Prostate gland (tissue), 2 donors: ENCODE measurements around the gene PTPRT.

ENCODE experiments used
- POLR2AphosphoS5 ChIP-seq: sonication (generic); formaldehyde crosslinking; IDR thresholded peaks from one replicate; pipeline ENCODE4 v1.6.1; 2017; ENCODE audit warnings: antibody characterized with exemption
- TF ChIP-seq, protein P1 (sequence below), 4 experiments: fragments of 200-600 bp in 2 of 4; fragments of 450-650 bp in 2 of 4; sonication (generic) in 2 of 4; IDR thresholded peaks; 1 replicate in 3 of 4; 2 replicates in 1 of 4; pipeline ENCODE4 v1.5.1; 2016 to 2019; ENCODE audit warnings: antibody characterized with exemption in 4 of 4, mild to moderate bottlenecking in 2 of 4, moderate library complexity in 2 of 4

DNA sequence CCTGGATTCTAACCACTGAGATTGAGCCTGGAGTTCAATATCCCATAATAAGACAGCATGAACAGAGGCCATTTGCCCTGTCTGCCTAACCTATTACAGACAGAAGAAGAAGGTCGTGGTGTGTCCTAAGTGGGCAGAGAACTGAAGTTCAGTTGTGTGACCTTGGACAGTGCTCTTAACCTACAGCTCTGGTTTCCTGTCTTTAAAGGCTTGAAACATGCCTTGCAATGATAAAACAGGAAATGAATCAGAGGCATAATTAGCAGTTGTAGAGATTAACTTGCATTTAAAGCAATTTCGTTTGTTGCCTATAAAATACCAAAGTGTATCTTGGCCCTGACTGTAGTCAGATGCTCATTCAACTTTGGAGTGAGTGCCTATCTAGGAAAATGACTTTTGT is 1064.3 kb downstream of the PTPRT start:
- TF ChIP-seq, protein P1, sequence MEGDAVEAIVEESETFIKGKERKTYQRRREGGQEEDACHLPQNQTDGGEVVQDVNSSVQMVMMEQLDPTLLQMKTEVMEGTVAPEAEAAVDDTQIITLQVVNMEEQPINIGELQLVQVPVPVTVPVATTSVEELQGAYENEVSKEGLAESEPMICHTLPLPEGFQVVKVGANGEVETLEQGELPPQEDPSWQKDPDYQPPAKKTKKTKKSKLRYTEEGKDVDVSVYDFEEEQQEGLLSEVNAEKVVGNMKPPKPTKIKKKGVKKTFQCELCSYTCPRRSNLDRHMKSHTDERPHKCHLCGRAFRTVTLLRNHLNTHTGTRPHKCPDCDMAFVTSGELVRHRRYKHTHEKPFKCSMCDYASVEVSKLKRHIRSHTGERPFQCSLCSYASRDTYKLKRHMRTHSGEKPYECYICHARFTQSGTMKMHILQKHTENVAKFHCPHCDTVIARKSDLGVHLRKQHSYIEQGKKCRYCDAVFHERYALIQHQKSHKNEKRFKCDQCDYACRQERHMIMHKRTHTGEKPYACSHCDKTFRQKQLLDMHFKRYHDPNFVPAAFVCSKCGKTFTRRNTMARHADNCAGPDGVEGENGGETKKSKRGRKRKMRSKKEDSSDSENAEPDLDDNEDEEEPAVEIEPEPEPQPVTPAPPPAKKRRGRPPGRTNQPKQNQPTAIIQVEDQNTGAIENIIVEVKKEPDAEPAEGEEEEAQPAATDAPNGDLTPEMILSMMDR (IDR thresholded peaks at IDR 0.05), result no peak
- no peak for TF ChIP-seq POLR2AphosphoS5
